Rectal smooth muscle tissue (tissue), 1 donor: ENCODE measurements around the gene SCT.

ENCODE experiments used
- H3K27ac ChIP-seq: one replicate; pipeline ENCODE4 v1.7.0; 2013; ENCODE audit warnings: low read depth, low read length, inconsistent platforms
- H3K27me3 ChIP-seq: one replicate; pipeline ENCODE4 v1.7.0; 2013; ENCODE audit warnings: low read length; ENCODE audit not compliant: control insufficient read depth, insufficient read depth
- H3K36me3 ChIP-seq: one replicate; pipeline ENCODE4 v1.7.0; 2013; ENCODE audit warnings: low read length; ENCODE audit not compliant: control insufficient read depth, insufficient read depth
- H3K4me1 ChIP-seq: one replicate; pipeline ENCODE4 v1.7.0; 2013; ENCODE audit warnings: low read length; ENCODE audit not compliant: control insufficient read depth, insufficient read depth
- H3K4me3 ChIP-seq: one replicate; pipeline ENCODE4 v1.7.0; 2013; ENCODE audit warnings: low read length
- H3K9ac ChIP-seq: one replicate; pipeline ENCODE4 v1.7.0; 2013; ENCODE audit warnings: low read length

The SCT gene

DNA sequence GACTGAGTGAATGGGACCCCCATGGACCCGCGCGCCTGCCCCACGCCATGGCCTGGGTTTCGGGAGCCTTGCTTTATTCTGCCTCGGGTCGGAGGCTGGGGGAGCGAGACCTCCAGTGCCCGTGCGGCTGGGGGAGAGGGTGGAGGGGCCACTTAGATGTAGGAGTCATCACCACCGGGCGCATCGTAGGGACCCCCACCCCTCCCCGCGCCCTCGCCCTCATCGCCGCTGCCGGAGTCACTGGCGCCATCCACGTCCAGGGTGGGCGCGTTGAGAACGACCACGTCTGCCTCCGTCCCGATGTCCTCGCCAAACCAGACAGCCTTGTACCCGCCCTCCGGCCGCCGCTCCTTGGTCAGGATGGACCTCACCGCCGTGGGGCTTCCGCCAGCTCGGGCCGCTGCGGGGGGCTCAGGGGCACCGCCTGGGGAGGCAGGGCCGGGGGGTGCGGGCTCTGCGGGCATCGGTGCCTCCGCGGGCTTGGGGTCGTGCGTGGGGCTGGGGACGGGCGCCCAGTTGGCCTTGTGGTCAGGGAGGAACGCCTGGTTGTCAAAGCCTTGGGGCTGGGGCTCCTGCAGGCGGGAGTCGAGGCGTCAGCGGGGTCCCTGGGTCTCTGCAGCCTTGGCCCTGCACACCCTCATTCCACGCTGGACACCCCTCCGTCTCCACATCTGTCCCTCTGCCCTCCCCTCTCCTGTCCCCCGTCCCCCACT is 9.6 kb downstream of the SCT start:
- H3K27me3 ChIP-seq = no peaks in the 10 kb centered on the region
- no peak overlapping the region for H3K27ac ChIP-seq
- H3K9ac ChIP-seq = no peak overlapping the region
- H3K36me3 ChIP-seq = peaks cover 4% of the 10 kb centered on the region
- peaks cover 4% of the 10 kb centered on the region for H3K4me1 ChIP-seq
- H3K4me3 ChIP-seq = no peak overlapping the region

DNA sequence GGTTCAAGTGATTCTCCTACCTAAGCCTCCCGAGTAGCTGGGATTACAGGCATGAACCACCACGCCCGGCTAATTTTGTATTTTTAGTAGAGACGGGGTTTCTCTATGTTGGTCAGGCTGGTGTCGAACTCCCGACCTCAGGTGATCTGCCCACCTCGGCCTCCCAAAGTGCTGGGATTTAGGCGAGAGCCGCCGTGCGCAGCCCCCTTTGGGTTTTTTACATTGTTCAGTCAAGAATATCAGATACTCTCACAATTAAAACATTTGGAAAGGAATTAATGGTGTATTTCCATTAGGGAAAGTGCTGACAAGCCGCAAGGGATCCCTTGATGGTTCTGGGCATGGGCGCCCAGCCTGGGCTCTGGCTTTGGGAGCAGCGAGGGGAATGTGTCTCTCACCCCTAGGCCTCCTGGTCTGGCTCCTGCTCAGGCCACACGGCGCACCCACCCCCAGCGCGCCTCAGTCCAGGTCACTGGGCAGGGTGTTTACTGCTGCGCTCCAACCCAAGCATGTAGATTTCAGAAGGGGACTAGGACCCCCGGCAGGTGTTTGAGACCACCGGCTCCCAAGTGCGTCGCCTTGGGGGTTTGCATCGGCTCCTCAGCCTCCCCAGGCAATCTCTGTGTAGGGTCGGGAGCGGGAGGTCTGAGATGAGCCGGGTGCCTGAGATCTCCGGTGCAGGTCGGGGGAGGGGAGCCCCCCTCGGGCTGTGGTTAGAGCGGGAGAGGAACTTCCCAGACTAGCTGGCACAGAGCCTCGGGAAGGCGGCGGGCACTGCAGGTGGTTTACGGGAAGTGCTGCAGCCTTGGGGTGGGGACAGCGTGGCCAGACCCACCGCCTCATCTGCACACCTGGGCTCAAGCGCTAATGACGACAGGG is 10.4 kb downstream of the SCT start:
- Histone ChIP-seq H3K9ac (no peak overlapping the region), H3K27me3 (no peaks in the 10 kb centered on the region), H3K27ac (peak overlapping the region; percentile 98), H3K4me3 (peak overlapping the region; percentile 92), H3K4me1 (peaks cover 4% of the 10 kb centered on the region), H3K36me3 (peaks cover 7% of the 10 kb centered on the region)

DNA sequence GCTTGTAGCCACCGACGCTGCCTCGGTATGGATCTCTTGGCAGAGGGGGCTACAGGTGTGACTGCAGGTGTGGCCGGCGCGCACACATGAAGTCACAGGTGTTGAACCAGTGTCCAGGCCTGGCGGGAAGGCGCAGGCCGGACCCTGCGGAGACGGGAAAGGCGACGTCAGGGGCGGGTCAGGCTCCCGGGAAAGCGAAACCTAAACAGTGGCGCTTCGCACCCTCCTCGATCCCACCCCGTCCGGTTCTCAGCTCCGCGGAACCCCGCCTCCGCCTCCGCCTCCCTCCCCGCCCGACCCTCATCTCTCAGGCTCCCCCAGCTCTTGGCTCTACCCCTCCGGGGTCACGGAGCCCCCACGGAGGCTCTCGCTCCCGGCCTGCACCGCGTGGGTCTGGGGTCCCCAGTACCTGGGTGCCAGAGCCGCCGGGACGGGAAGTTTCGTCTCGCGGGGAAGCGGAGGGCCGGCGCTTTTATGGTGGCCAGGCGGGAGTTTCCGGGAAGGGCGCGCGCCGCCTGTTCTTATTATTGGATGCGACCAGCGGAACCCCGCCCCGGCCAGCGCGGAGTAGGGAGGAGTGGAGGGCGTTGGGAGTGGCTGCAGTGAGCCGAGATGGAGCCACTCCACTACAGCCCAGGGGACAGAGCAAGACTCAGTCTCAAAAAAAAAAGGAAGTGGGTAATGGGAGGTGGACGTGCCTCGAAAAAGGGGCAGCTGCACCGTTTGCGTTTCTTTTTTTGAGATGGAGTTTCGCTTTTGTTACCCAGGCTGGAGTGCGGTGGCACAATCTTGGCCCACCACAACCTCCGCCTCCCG is 11.3 kb downstream of the SCT start, which contains the start of gene IRF7:
Gene IRF7 (minus strand): TSS at position 447 of the 816 bp plus-strand sequence. CDS start 586 bp downstream, outside the sequence.
- Histone ChIP-seq H3K4me1 (peaks cover 4% of the 10 kb centered on the region), H3K27ac (peak within 1 kb of the TSS; percentile 98), H3K27me3 (no peaks in the 10 kb centered on the region), H3K36me3 (peaks cover 15% of the 10 kb centered on the region), H3K4me3 (peak within 1 kb of the TSS; percentile 92), H3K9ac (peak within 1 kb of the TSS; percentile 93)

DNA sequence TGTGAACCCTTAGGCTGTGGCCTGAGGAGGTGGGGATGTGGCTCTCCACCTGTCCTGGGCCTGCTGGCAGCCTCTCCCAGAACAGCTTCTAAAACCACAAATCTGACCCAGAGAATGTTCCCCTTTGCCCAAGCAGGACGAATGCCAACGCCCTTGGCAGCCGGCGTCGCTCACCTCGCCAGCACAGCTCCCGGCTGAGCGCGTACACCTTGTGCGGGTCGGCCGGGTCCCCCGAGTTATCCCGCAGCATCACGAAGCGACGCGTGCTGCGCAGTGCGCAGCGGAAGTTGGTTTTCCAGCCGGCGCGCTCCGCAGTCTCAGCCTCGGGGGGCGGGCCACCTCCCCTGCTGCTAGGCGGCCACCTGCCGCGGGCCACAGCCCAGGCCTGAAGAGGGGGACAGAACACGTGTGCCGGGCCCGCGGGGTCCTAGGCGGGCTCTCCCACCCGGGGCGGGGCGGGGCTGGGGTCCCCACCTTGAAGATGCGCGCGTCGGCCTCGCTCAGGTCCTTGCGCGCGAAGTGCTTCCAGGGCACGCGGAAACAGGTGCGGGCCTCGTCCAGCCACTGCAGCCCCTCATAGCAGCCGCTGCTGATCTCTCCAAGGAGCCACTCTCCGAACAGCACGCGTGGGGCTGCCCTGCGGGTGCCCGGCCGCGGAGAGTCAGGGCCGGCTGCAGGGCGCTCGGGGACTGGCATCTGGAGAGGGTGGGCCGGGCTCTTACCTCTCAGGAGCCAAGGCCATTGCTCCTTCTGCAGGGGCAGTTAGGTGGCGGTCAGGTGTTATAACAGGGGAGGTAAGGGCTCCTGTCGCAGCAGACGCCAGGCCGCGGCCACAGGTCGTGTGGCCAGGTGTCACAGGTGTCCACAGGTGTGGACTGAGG is 12.1 kb downstream of the SCT start:
- Histone ChIP-seq H3K4me1 (peaks cover 4% of the 10 kb centered on the region), H3K9ac (peak overlapping the region; percentile 93), H3K27me3 (no peaks in the 10 kb centered on the region), H3K27ac (peak overlapping the region; percentile 98), H3K36me3 (peaks cover 19% of the 10 kb centered on the region), H3K4me3 (peak overlapping the region; percentile 92)

DNA sequence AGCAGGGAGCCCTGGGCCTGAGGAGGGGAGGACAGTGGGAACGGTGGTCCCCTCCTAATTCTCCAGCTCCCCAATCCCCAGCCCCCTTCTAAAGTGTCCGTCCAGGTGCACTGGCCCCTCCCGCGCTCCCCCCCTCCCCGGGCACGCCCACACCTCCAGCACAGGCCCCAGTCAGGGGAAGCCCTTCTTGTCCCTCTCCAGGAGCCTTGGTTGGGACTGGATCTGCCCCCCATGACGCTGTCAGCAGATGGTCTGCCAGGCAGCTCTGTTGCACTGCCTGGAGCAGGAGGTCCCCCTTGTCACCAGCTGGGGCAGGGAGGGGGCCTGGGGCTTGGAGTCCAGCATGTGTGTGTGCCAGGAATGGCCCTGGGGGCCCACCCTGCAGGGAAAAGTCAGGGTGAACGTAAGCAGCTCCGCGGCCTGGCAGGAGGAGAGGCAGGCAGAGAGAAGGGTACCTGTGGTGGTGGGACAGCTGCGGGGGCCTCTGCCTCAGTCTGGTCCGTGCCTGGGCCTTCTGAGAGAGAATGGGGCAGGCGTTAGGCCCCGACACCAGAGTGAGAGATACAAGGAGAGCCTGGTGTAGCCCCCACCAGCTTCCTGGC is 12.9 kb downstream of the SCT start:
- Histone ChIP-seq H3K27me3 (no peaks in the 10 kb centered on the region), H3K4me3 (peak overlapping the region; percentile 92), H3K4me1 (peaks cover 4% of the 10 kb centered on the region), H3K27ac (peak overlapping the region; percentile 15), H3K9ac (no peak overlapping the region), H3K36me3 (peaks cover 21% of the 10 kb centered on the region)

DNA sequence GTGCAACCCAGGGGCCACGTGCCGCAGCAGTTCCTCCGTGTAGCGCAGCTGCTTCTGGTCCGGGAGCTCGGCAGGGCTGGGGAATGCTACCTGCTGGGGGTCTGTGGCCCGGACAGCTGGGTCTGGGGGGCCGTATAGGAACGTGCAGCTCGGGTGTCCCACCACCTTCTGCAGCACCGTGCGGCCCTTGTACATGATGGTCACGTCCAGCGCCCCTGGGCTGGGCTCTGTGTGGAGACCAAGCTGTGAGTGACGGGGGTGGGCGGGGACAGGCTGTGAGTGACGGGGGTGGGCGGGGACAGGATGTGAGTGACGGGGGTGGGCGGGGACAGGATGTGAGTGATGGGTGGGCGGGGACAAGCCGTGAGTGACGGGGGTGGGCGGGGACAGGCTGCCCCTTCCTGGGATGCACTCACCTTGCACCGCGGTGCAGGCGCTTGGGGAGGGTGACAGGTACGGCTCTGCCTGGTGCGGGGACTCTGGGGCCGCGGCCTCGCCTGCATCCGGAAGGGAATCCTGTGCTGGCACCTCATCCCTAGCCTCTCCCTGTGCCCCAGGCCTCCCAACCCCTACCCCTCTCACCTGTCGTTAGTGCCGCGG is 13.5 kb downstream of the SCT start:
- Histone ChIP-seq H3K27ac (no peak overlapping the region), H3K36me3 (peaks cover 26% of the 10 kb centered on the region), H3K4me3 (no peak overlapping the region)

DNA sequence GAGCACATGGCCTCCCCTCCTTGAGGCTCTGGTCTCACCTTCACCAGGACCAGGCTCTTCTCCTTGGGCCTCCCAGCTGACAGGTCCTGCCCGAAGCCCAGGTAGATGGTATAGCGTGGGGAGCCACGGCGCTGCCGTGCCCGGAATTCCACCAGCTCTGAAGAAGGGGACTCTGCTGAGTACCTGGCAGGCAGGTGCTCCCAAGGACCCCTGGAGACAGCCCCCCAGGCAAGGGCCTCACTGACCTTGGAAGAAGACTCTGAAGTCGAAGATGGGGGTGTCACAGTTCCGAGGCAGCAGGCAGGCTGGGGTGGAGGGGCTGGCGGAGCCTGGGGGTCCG is 14.1 kb downstream of the SCT start:
- H3K9ac ChIP-seq = no peak overlapping the region
- H3K36me3 ChIP-seq = peaks cover 31% of the 10 kb centered on the region
- H3K4me3 ChIP-seq = no peak overlapping the region
- H3K27me3 ChIP-seq = no peaks in the 10 kb centered on the region
- no peak overlapping the region for H3K27ac ChIP-seq
- peaks cover 4% of the 10 kb centered on the region for H3K4me1 ChIP-seq

More for the DNA sequence above, 13.5 kb downstream of the SCT start:
- Histone ChIP-seq H3K27me3 (no peaks in the 10 kb centered on the region), H3K9ac (no peak overlapping the region), H3K4me1 (peaks cover 4% of the 10 kb centered on the region)

DNA sequence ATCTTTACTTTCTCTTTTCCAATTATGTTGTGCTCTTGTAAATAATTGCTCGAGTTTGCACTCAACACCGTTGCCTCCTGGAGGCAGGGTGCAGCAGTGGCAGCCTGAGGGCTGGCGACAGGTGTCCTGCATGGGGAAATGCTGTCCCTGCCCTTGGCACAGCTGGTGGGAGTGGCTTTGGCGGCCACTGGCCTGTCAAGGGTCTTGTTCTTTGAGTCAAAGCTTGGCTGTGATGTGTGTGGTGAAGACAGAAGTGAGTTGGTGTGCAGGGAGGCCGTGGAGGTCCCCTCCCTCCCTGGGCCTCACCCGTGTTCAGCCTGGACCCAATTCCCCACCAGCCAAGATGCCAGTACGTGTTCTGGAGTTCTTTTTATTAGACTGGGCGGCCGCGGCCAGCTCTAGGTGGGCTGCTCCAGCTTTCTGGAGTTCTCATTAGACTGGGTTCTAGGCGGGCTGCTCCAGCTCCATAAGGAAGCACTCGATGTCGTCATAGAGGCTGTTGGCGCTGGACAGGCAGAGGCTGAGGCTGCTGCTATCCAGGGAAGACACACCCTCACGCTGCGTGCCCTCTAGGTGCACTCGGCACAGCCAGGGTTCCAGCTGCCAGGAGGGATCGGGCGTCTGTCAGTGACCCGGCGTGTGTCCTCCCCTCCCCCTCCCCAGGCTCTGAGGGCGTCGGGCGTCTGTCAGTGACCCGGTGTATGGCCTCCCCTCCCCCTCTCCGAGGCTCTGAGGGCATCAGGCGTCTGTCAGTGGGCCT is 14.6 kb downstream of the SCT start:
- Histone ChIP-seq H3K27ac (no peak overlapping the region), H3K4me1 (peaks cover 4% of the 10 kb centered on the region), H3K27me3 (no peaks in the 10 kb centered on the region), H3K9ac (no peak overlapping the region), H3K36me3 (peaks cover 32% of the 10 kb centered on the region), H3K4me3 (no peak overlapping the region)

DNA sequence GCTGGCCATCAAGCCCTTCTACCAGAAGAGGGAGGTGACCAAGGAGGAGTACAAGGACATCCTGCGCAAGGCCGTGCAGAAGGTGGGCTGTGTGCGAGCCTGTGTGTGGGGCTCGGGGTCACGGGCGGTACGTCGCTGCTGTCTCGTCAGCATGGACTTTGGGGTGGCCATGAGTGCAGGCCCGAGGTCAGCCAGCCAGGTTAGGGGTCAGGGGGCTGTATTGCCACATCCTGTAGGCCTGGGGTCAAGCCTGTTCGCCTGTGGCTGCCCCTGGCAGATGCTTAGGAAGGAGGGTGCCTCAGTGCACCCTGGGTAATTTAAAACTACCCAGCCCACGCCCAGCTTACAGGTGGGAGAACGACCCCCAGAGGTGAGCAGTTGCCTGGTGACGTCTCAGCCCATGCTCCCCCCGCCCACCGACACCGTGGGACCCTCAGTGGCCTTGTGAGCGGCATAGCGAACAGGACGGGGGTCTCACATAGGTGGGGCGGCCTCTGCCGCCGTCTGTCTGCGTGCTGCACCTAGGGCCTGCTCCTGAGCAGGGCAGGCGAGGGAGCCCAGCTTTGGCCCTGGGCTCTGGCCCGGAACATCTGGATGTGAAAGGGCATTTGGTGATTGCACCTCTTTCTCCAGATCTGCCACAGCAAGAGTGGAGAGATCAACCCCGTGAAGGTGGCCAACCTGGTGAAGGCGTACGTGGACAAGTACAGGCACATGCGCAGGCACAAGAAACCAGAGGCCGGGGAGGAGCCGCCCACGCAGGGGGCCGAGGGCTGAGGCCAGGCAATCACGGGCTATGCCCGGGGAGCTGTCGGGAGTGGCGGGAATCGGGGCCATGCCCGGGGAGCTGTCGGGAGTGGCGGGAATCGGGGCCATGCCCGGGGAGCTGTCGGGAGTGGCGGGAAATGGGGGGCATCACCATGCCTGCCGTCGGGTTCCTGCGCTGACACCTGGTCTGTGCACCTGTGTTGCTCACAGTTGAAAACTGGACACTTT is 15.7 kb downstream of the SCT start:
- H3K9ac ChIP-seq = no peak overlapping the region
- no peaks in the 10 kb centered on the region for H3K27me3 ChIP-seq
- H3K4me3 ChIP-seq = no peak overlapping the region
- H3K4me1 ChIP-seq = peaks cover 4% of the 10 kb centered on the region
- H3K27ac ChIP-seq = no peak overlapping the region
- peaks cover 36% of the 10 kb centered on the region for H3K36me3 ChIP-seq
